PC-3 (cell line): ENCODE data around the gene HSPA1A. TPM values are rescaled to one million over a fixed set of nuclear protein-coding genes. Genes with fewer than 3 reads are reported as not detected.

Experiments used
- ATAC-seq: fragments of 200-7000 bp; cut with Tn5 transposase; 2 replicates; pipeline ENCODE4 v1.9.1; 2020; ENCODE audit warnings: mild to moderate bottlenecking, moderate library complexity
- BruUV-seq: library from RNA; stranded (reverse); fragments of 400-500 nt; replicated peaks from 2 replicates; lab custom pipeline; 2021; lab: Mats Ljungman, UMichigan
- CTCF ChIA-PET: fragments of 300-600 bp; sonication (Branson Sonifier 250); formaldehyde crosslinking; loops from one replicate; lab custom pipeline; 2022; ENCODE audit warnings: antibody characterized with exemption; lab: Charles Lee
- POLR2A ChIA-PET: fragments of 300-600 bp; sonication (Branson Sonifier 250); formaldehyde crosslinking; loops from one replicate; lab custom pipeline; 2022; ENCODE audit warnings: antibody characterized with exemption; ENCODE audit not compliant: unreplicated experiment; lab: Charles Lee
- DNase-seq: peaks from one replicate; pipeline ENCODE4 v3.0.0-alpha.2; 2015
- H2AFZ ChIP-seq: fragments of 300-600 bp; sonication (generic); 2 replicates; pipeline ENCODE4 v1.6.0; 2016; ENCODE audit warnings: antibody characterized with exemption, low read length
- H3F3A ChIP-seq: fragments of 300-600 bp; sonication (generic); one replicate; pipeline ENCODE4 v1.6.0; 2017; ENCODE audit warnings: antibody characterized with exemption, low read length, control low read depth, mild to moderate bottlenecking; ENCODE audit not compliant: unreplicated experiment
- H3K27ac ChIP-seq: fragments of 300-600 bp; sonication (generic); 2 replicates; pipeline ENCODE4 v1.5.1; 2016; ENCODE audit warnings: mild to moderate bottlenecking, low read length
- H3K27me3 ChIP-seq: fragments of 300-600 bp; sonication (generic); 2 replicates; pipeline ENCODE4 v1.6.1; 2016; ENCODE audit warnings: low read length, mixed read lengths
- H3K36me3 ChIP-seq: fragments of 300-600 bp; sonication (generic); 2 replicates; pipeline ENCODE4 v1.6.1; 2016; ENCODE audit warnings: low read depth, mixed run types, low read length, mixed read lengths
- H3K4me1 ChIP-seq: fragments of 300-600 bp; sonication (generic); 2 replicates; pipeline ENCODE4 v1.5.1; 2016; ENCODE audit warnings: low read length; ENCODE audit not compliant: insufficient read depth
- H3K4me2 ChIP-seq: fragments of 300-600 bp; sonication (generic); 2 replicates; pipeline ENCODE4 v1.6.0; 2016; ENCODE audit warnings: low read length
- H3K4me3 ChIP-seq: fragments of 300-600 bp; sonication (generic); 2 replicates; pipeline ENCODE4 v1.5.1; 2016; ENCODE audit warnings: mild to moderate bottlenecking, low read length, mixed read lengths
- H3K79me2 ChIP-seq: fragments of 300-600 bp; sonication (generic); 2 replicates; pipeline ENCODE4 v1.6.1; 2017; ENCODE audit warnings: low read length, mixed read lengths
- H3K9ac ChIP-seq: fragments of 300-600 bp; sonication (generic); 2 replicates; pipeline ENCODE4 v1.6.0; 2016; ENCODE audit warnings: mild to moderate bottlenecking, low read length
- H3K9me2 ChIP-seq: fragments of 300-600 bp; sonication (generic); replicated peaks from 2 replicates; pipeline ENCODE4 v1.6.1; 2016; ENCODE audit warnings: mixed run types, low read length, mixed read lengths
- H3K9me3 ChIP-seq: fragments of 300-600 bp; sonication (generic); 2 replicates; pipeline ENCODE4 v1.6.1; 2016; ENCODE audit warnings: low read length, mixed read lengths
- H4K20me1 ChIP-seq: fragments of 300-600 bp; sonication (generic); 2 replicates; pipeline ENCODE4 v1.6.1; 2016; ENCODE audit warnings: low read length, mixed read lengths
- EZH2 ChIP-seq: fragments of 300-600 bp; sonication (generic); IDR thresholded peaks from one replicate; pipeline ENCODE4 v1.6.1; 2017; ENCODE audit warnings: antibody characterized with exemption, mild to moderate bottlenecking, low read length; ENCODE audit not compliant: unreplicated experiment
- EZH2phosphoT487 ChIP-seq: fragments of 300-600 bp; sonication (generic); IDR thresholded peaks from 2 replicates; pipeline ENCODE4 v1.6.1; 2018; ENCODE audit warnings: mild to moderate bottlenecking, antibody characterized with exemption, low read length, borderline replicate concordance
- intact Hi-C: fragments of 100-400 bp; cut with micrococcal nuclease; formaldehyde crosslinking; loops from 2 replicates; pipeline ENCODE4 v1.9.0; 2023
- total RNA-seq: library from RNA; depleted of rRNA; stranded (reverse); fragments of >200 nt; gene quantifications from 2 replicates; pipeline ENCODE4 v1.2.3, GENCODE V29; 2014; rRNA removed
- TF ChIP-seq, protein P1 (sequence below): fragments of 300-600 bp; sonication (generic); conservative IDR thresholded peaks from 2 replicates; pipeline ENCODE4 v1.5.1; 2017; ENCODE audit warnings: antibody characterized with exemption, low read depth, mild to moderate bottlenecking, low read length

Gene HSPA1A
- total RNA-seq, 1 experiment from 2014 or later = 269 TPM

DNA sequence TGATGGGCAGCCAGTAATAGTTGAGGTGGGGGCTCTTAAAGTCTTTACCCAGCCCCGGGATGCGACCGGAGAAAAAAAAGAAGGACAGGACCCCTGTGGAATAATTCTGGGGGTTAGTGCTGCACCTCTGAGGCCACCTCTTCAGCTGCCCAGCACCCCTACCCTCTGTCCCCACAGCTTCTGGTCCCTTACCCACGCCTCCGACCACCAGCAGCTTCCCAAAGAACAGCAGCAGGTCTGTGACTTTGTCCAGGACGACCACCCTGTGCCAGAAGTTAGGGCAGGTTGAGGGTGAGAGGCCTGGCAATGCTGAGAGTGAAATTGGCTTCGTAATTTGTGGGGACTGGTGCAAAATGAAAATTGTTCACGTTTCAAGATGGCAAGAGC lies 49.5 kb downstream of the HSPA1A start:
- CTCF ChIA-PET = interaction anchor here (0.9 kb wide), 1 partner anchor 88 kb away, joined by 6 read pairs; no protein-coding TSS in a partner anchor
- H3K79me2 ChIP-seq = 0 out of 2 replicates have a peak, but pooled peaks cover 5% of the 10 kb centered on the region

DNA sequence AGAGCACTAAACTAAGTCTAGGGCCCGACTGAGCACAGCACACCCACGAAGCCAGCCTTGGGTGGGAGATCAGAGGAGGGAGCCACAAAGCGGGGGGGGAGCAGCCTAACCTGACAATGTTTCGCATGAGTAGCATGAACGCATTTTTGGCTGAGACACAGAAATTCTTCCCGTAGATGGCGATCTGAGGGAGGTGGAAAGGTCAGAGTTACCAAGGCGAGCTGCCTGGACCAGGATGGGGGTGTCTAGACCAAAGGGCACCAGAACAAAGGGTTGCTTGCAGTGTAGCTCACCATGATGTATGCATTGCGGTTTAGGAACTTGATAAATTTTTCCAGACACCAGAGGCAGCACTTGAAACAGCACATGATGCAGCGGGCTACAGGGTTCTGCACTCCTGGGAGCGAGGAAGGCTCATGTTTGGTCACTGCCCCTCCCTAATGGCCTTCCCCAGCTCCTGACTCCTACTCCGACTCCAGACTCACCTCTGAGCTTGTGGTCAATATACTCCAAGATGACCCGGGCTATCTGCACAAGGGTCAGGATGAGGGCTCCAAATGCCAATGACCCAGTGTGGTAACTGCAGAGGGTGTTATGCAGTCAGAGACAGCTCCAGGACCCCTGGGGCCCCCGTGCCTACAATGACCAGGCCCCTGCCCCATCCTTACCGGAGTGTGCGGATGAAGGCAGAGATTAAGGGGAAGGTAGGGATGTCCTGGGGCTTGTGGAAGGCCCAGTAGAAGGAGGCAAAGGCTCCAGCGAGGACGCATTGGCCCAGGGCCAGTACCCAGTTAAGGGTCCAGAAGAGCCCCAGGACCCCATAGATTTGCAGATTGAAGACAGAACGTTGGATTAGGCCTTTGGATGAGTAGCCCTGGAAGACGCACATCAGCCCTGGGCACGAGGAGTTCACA lies 50.1 kb downstream of the HSPA1A start:
- H3F3A ChIP-seq = no peaks in the 10 kb centered on the region
- H3K36me3 ChIP-seq = no peaks in the 10 kb centered on the region
- intact Hi-C loops = loop anchor here (10.0 kb wide), 1 partner anchor 181 kb away; the partner anchor contains the start of gene LY6G5C
- no peak overlapping the region for H3K9ac ChIP-seq
- DNase-seq = no peak
- ChIA-PET POLR2A (no interaction called here), CTCF (interaction anchor here (0.5 to 0.9 kb wide), 2 partner anchors 87 to 113 kb away, joined by 3 to 6 read pairs; no protein-coding TSS in a partner anchor)
- no peak overlapping the region for H2AFZ ChIP-seq
- no peak overlapping the region for H3K4me3 ChIP-seq
- BruUV-seq = no TSS peak
- H3K79me2 ChIP-seq = 0 out of 2 replicates have a peak, but pooled peaks cover 5% of the 10 kb centered on the region
- H3K27ac ChIP-seq = no peak overlapping the region
- no peak for TF ChIP-seq EZH2phosphoT487
- TF ChIP-seq, protein P1, sequence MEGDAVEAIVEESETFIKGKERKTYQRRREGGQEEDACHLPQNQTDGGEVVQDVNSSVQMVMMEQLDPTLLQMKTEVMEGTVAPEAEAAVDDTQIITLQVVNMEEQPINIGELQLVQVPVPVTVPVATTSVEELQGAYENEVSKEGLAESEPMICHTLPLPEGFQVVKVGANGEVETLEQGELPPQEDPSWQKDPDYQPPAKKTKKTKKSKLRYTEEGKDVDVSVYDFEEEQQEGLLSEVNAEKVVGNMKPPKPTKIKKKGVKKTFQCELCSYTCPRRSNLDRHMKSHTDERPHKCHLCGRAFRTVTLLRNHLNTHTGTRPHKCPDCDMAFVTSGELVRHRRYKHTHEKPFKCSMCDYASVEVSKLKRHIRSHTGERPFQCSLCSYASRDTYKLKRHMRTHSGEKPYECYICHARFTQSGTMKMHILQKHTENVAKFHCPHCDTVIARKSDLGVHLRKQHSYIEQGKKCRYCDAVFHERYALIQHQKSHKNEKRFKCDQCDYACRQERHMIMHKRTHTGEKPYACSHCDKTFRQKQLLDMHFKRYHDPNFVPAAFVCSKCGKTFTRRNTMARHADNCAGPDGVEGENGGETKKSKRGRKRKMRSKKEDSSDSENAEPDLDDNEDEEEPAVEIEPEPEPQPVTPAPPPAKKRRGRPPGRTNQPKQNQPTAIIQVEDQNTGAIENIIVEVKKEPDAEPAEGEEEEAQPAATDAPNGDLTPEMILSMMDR = no peak
- TF ChIP-seq EZH2 = no peak
- H3K27me3 ChIP-seq = no peaks in the 10 kb centered on the region
- no peaks in the 10 kb centered on the region for H3K9me2 ChIP-seq
- no peaks in the 10 kb centered on the region for H3K9me3 ChIP-seq
- H3K4me2 ChIP-seq = no peak overlapping the region
- ATAC-seq = no peak
- H3K4me1 ChIP-seq = peaks cover 5% of the 10 kb centered on the region; the same call in 1 of the 2 replicates
- H4K20me1 ChIP-seq = no peaks in the 10 kb centered on the region

More for the DNA sequence above, 49.5 kb downstream of the HSPA1A start:
- ATAC-seq (no peak), DNase-seq (no peak)
- Histone ChIP-seq H3K9me2 (no peaks in the 10 kb centered on the region), H3K9ac (no peak overlapping the region), H4K20me1 (no peaks in the 10 kb centered on the region), H3K4me2 (no peak overlapping the region), H3F3A (no peaks in the 10 kb centered on the region), H3K27ac (no peak overlapping the region), H3K4me3 (no peak overlapping the region), H3K36me3 (peaks cover 5% of the 10 kb centered on the region; the same call in 1 of the 2 replicates), H3K4me1 (peaks cover 5% of the 10 kb centered on the region; the same call in 1 of the 2 replicates), H2AFZ (no peak overlapping the region), H3K27me3 (no peaks in the 10 kb centered on the region), H3K9me3 (no peaks in the 10 kb centered on the region)
- POLR2A ChIA-PET = interaction anchor here (0.5 kb wide), 1 partner anchor 43 kb away, joined by 4 read pairs; no protein-coding TSS in a partner anchor
- TF ChIP-seq EZH2 (no peak), EZH2phosphoT487 (no peak)
- TF ChIP-seq, protein P1 = no peak
- no TSS peak for BruUV-seq
- intact Hi-C loops = loop anchor here (5.0 to 10.0 kb wide), 2 partner anchors 32 to 180 kb away; partner anchors contain the start of genes EHMT2 and LY6G5C

Other genes with a start within 250 kb of the HSPA1A start
- gene LTA, start 243.3 kb upstream of the HSPA1A start, total RNA-seq = not detected in 2 replicates
- not detected in 2 replicates for gene TNF, start 240.0 kb upstream of the HSPA1A start, total RNA-seq
- 1.5 TPM in 1 of 2 replicates, not detected in the other for gene LTB, start 233.1 kb upstream of the HSPA1A start, total RNA-seq
- gene LST1, start 229.3 kb upstream of the HSPA1A start, total RNA-seq = not detected in 2 replicates
- 0.26 TPM in 1 of 2 replicates, not detected in the other for gene NCR3, start 222.5 kb upstream of the HSPA1A start, total RNA-seq
- gene AIF1, start 200.3 kb upstream of the HSPA1A start, total RNA-seq = not detected in 2 replicates
- 123 and 169 TPM in 2 replicates for gene PRRC2A, start 194.8 kb upstream of the HSPA1A start, total RNA-seq
- gene BAG6, start 162.9 kb upstream of the HSPA1A start, total RNA-seq = 320 and 365 TPM in 2 replicates
- 1.6 and 2.2 TPM in 2 replicates for gene APOM, start 159.6 kb upstream of the HSPA1A start, total RNA-seq
- 26.3 and 33.2 TPM in 2 replicates for gene C6orf47, start 154.8 kb upstream of the HSPA1A start, total RNA-seq
- 11.8 and 14.9 TPM in 2 replicates for gene GPANK1, start 150.5 kb upstream of the HSPA1A start, total RNA-seq
- 227 and 267 TPM in 2 replicates for gene CSNK2B, start 149.5 kb upstream of the HSPA1A start, total RNA-seq
- 5.0 and 5.3 TPM in 2 replicates for gene LY6G5B, start 145.6 kb upstream of the HSPA1A start, total RNA-seq
- 1.6 and 1.8 TPM in 2 replicates for gene LY6G5C, start 134.5 kb upstream of the HSPA1A start, total RNA-seq
- 52.0 and 54.0 TPM in 2 replicates for gene ABHD16A, start 112.2 kb upstream of the HSPA1A start, total RNA-seq
- gene LY6G6F, start 108.7 kb upstream of the HSPA1A start, total RNA-seq = not detected in 2 replicates
- gene LY6G6D, start 100.2 kb upstream of the HSPA1A start, total RNA-seq = not detected in 2 replicates
- 0.22 TPM in 1 of 2 replicates, not detected in the other for gene LY6G6C, start 93.8 kb upstream of the HSPA1A start, total RNA-seq
- gene MPIG6B, start 92.2 kb upstream of the HSPA1A start, total RNA-seq = not detected in 2 replicates
- gene DDAH2, start 86.2 kb upstream of the HSPA1A start, total RNA-seq = 65.5 and 71.6 TPM in 2 replicates
- gene CLIC1, start 79.0 kb upstream of the HSPA1A start, total RNA-seq = 708 and 743 TPM in 2 replicates
- gene MSH5, start 75.5 kb upstream of the HSPA1A start, total RNA-seq = 22.7 and 23.0 TPM in 2 replicates
- gene SAPCD1, start 52.9 kb upstream of the HSPA1A start, total RNA-seq = 4.2 and 6.0 TPM in 2 replicates
- gene VWA7, start 38.2 kb upstream of the HSPA1A start, total RNA-seq = 0.98 and 1.9 TPM in 2 replicates
- gene VARS1, start 19.8 kb upstream of the HSPA1A start, total RNA-seq = 89.8 and 130 TPM in 2 replicates
- 93.7 and 143 TPM in 2 replicates for gene LSM2, start 8.6 kb upstream of the HSPA1A start, total RNA-seq
- gene HSPA1L, start 260 bp upstream of the HSPA1A start, total RNA-seq = 0.26 and 0.69 TPM in 2 replicates
- gene HSPA1B, start 12.2 kb downstream of the HSPA1A start, total RNA-seq = 265 and 331 TPM in 2 replicates
- 31.7 and 33.1 TPM in 2 replicates for gene NEU1, start 47.3 kb downstream of the HSPA1A start, total RNA-seq
- 3.5 and 4.9 TPM in 2 replicates for gene SLC44A4, start 63.5 kb downstream of the HSPA1A start, total RNA-seq
- 74.5 and 80.8 TPM in 2 replicates for gene EHMT2, start 82.2 kb downstream of the HSPA1A start, total RNA-seq
- gene ZBTB12, start 86.5 kb downstream of the HSPA1A start, total RNA-seq = 5.4 and 8.6 TPM in 2 replicates
- 1.1 TPM in 1 of 2 replicates, not detected in the other for gene C2, start 112.2 kb downstream of the HSPA1A start, total RNA-seq
- gene CFB, start 130.6 kb downstream of the HSPA1A start, total RNA-seq = 0.86 TPM in 1 of 2 replicates, not detected in the other
- 132 and 142 TPM in 2 replicates for gene NELFE, start 143.4 kb downstream of the HSPA1A start, total RNA-seq
- 81.9 and 95.0 TPM in 2 replicates for gene SKIC2, start 143.6 kb downstream of the HSPA1A start, total RNA-seq
- gene DXO, start 156.6 kb downstream of the HSPA1A start, total RNA-seq = 27.1 and 32.4 TPM in 2 replicates
- 2.2 and 3.6 TPM in 2 replicates for gene C4A, start 166.5 kb downstream of the HSPA1A start, total RNA-seq
- gene C4B, start 199.3 kb downstream of the HSPA1A start, total RNA-seq = 0.52 and 2.6 TPM in 2 replicates
- gene CYP21A2, start 222.9 kb downstream of the HSPA1A start, total RNA-seq = not detected in 2 replicates